Smooth muscle cell (in vitro differentiated cells): ENCODE results near the gene CXCR4. TPM values are rescaled to one million over a fixed set of nuclear protein-coding genes. Genes with fewer than 3 reads are reported as not detected.

Source experiments
- DNase-seq: peaks from one replicate; lab custom pipeline; 2025; ENCODE audit not compliant: unreplicated experiment; lab: John Stamatoyannopoulos, UW
- H2AFZ ChIP-seq: fragments of 200-600 bp; sonication (generic); 2 replicates; pipeline ENCODE4 v1.6.0; 2016; ENCODE audit warnings: antibody characterized with exemption, low read depth, mild to moderate bottlenecking
- H3F3A ChIP-seq: fragments of 200-600 bp; sonication (generic); 2 replicates; pipeline ENCODE4 v1.6.0; 2017; ENCODE audit warnings: antibody characterized with exemption, low read depth
- H3K27ac ChIP-seq: fragments of 200-600 bp; sonication (generic); 2 replicates; pipeline ENCODE4 v1.5.1; 2016; ENCODE audit warnings: low read depth, mild to moderate bottlenecking
- H3K27me3 ChIP-seq: fragments of 200-600 bp; sonication (generic); 2 replicates; pipeline ENCODE4 v1.6.1; 2016; ENCODE audit warnings: low read depth, mild to moderate bottlenecking
- H3K36me3 ChIP-seq: fragments of 200-600 bp; sonication (generic); 2 replicates; pipeline ENCODE4 v1.5.1; 2016; ENCODE audit warnings: low read depth
- H3K4me1 ChIP-seq: fragments of 200-600 bp; sonication (generic); 2 replicates; pipeline ENCODE4 v1.5.1; 2016; ENCODE audit warnings: low read depth
- H3K4me2 ChIP-seq: fragments of 200-600 bp; sonication (generic); 2 replicates; pipeline ENCODE4 v1.6.0; 2016; ENCODE audit warnings: mild to moderate bottlenecking
- H3K4me3 ChIP-seq: fragments of 200-600 bp; sonication (generic); 2 replicates; pipeline ENCODE4 v1.5.1; 2016; ENCODE audit warnings: mild to moderate bottlenecking
- H3K79me2 ChIP-seq: fragments of 200-600 bp; sonication (generic); 2 replicates; pipeline ENCODE4 v1.6.0; 2016; ENCODE audit warnings: low read depth, mild to moderate bottlenecking
- H3K9ac ChIP-seq: fragments of 200-600 bp; sonication (generic); 2 replicates; pipeline ENCODE4 v1.6.0; 2016; ENCODE audit warnings: low read depth
- H3K9me3 ChIP-seq: fragments of 200-600 bp; sonication (generic); replicated peaks from 2 replicates; pipeline ENCODE4 v1.5.1; 2016; ENCODE audit warnings: low read depth
- H4K20me1 ChIP-seq: fragments of 200-600 bp; sonication (generic); 2 replicates; pipeline ENCODE4 v1.6.0; 2016; ENCODE audit warnings: low read depth
- CTCF ChIP-seq: fragments of 200-600 bp; sonication (generic); IDR thresholded peaks from 2 replicates; pipeline ENCODE4 v1.5.1; 2017; ENCODE audit warnings: borderline replicate concordance, mild to moderate bottlenecking, antibody characterized with exemption; ENCODE audit not compliant: insufficient read depth, poor library complexity, severe bottlenecking
- WGBS: methylation state at CpG from one replicate; pipeline ENCODE4 v1.1.7; 2016; ENCODE audit warnings: low lambda C conversion rate; 5-methylcytosine and 5-hydroxymethylcytosine counted together
- polyA plus RNA-seq: library from polyadenylated mRNA; unstranded; fragments of >200 nt; fragmentation: Nextera tagmentation; extraction: Ambion mirVana; gene quantifications from 2 replicates; pipeline ENCODE4 v1.2.1, GENCODE V29; 2016
- total RNA-seq: library from RNA; depleted of rRNA; stranded (reverse); fragments of >200 nt; gene quantifications from 2 replicates; pipeline ENCODE4 v1.2.3, GENCODE V29; 2014

CXCR4 gene
- total and polyA plus RNA-seq, 2 experiments from 2014 or later = 2.8 to 4.0 TPM

DNA sequence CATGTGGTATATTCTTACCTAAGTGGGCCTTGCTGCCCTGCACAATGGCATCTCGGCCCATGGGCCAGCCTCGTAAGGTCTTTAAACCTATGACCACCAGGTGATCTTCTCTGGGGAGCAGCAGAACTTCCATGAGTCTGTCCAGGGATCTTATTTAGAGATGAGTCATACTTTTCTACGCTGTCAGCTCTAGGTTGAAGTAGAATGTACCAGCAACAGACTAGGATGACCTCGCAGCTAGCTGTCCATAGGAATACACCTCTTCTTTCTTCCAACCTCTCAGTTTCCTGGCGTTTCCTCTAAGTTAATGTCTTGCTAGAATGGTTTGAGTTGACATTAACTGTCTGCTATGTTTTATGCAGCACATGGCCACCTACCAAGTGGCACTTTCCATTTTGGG lies 15.6 kb upstream of the CXCR4 start:
- Histone ChIP-seq H3F3A (no peaks in the 10 kb centered on the region), H3K79me2 (no peaks in the 10 kb centered on the region), H3K36me3 (no peaks in the 10 kb centered on the region), H3K27ac (no peak overlapping the region), H3K9me3 (no peaks in the 10 kb centered on the region), H3K4me2 (no peak overlapping the region), H3K4me3 (no peak overlapping the region), H3K27me3 (peaks cover 7% of the 10 kb centered on the region), H2AFZ (no peak overlapping the region), H3K4me1 (no peaks in the 10 kb centered on the region), H4K20me1 (no peaks in the 10 kb centered on the region), H3K9ac (no peak overlapping the region)
- no peak for DNase-seq
- no peak for TF ChIP-seq CTCF
- WGBS = 85% methylated on average over 5 of the region's 5 CpGs

- H3K36me3 ChIP-seq = no peaks in the 10 kb centered on the region
- peaks cover 7% of the 10 kb centered on the region for H3K27me3 ChIP-seq
- no peak overlapping the region for H2AFZ ChIP-seq
- H3K4me2 ChIP-seq = no peak overlapping the region
- no peak for DNase-seq
- 100% methylated on average over 1 of the region's 1 CpG for WGBS
- no peaks in the 10 kb centered on the region for H3K79me2 ChIP-seq
- no peaks in the 10 kb centered on the region for H3K9me3 ChIP-seq
- no peaks in the 10 kb centered on the region for H3F3A ChIP-seq
- no peak for TF ChIP-seq CTCF
- no peak overlapping the region for H3K27ac ChIP-seq
- H4K20me1 ChIP-seq = no peaks in the 10 kb centered on the region
- H3K4me1 ChIP-seq = no peaks in the 10 kb centered on the region
- no peak overlapping the region for H3K9ac ChIP-seq
- H3K4me3 ChIP-seq = no peak overlapping the region
Measured at GRCh38 chr2:136133176-136133575, 15.2 kb upstream of the CXCR4 start.

- Histone ChIP-seq H2AFZ (no peak overlapping the region), H3K36me3 (no peaks in the 10 kb centered on the region), H4K20me1 (no peaks in the 10 kb centered on the region), H3K4me3 (no peak overlapping the region), H3K9me3 (no peaks in the 10 kb centered on the region), H3K9ac (no peak overlapping the region), H3K27ac (no peak overlapping the region), H3K4me1 (no peaks in the 10 kb centered on the region), H3K27me3 (peaks cover 4% of the 10 kb centered on the region), H3K4me2 (no peak overlapping the region), H3F3A (no peaks in the 10 kb centered on the region), H3K79me2 (no peaks in the 10 kb centered on the region)
- no peak for DNase-seq
- no peak for TF ChIP-seq CTCF
Measured at GRCh38 chr2:136132825-136133155, 14.8 kb upstream of the CXCR4 start.

GRCh38 chr2:136131961-136132824 lies 14.2 kb upstream of the CXCR4 start:
- DNase-seq = no peak
- Histone ChIP-seq H3K4me2 (no peak overlapping the region), H3K4me1 (peaks cover 4% of the 10 kb centered on the region), H3K79me2 (no peaks in the 10 kb centered on the region), H3K36me3 (no peaks in the 10 kb centered on the region), H3F3A (no peaks in the 10 kb centered on the region), H3K9me3 (no peaks in the 10 kb centered on the region), H3K27me3 (no peaks in the 10 kb centered on the region), H3K27ac (no peak overlapping the region), H4K20me1 (no peaks in the 10 kb centered on the region), H3K9ac (no peak overlapping the region), H3K4me3 (no peak overlapping the region), H2AFZ (no peak overlapping the region)
- WGBS = 88% methylated on average over 16 of the region's 16 CpGs
- TF ChIP-seq CTCF = no peak
